Kidney (tissue), 14 donors: ENCODE measurements around the gene DHCR24. TPM values are rescaled to one million over a fixed set of nuclear protein-coding genes. Genes with fewer than 3 reads are reported as not detected.

ENCODE experiments used
- DNase-seq, 5 donors: peaks; one replicate each; pipeline ENCODE4 v3.0.0-alpha.2; 2013 to 2020
- FAIRE-seq: peaks from 2 replicates; lab custom pipeline; 2012; peaks lifted over from hg19 to GRCh38; lab: Jason Lieb, UNC
- H3K27ac ChIP-seq, 2 donors: one replicate each; pipeline ENCODE4 v1.7.0; 2013; ENCODE audit warnings: low read depth in 2 of 2, low read length in 2 of 2, inconsistent platforms in 1 of 2
- H3K27me3 ChIP-seq: one replicate; pipeline ENCODE4 v1.7.1; 2013; ENCODE audit warnings: low read length, inconsistent platforms; ENCODE audit not compliant: control insufficient read depth, insufficient read depth
- H3K36me3 ChIP-seq, 3 donors: one replicate each; pipeline versions ENCODE4 v1.7.0 to v1.7.1; 2013; ENCODE audit warnings: low read length in 3 of 3, control low read depth in 1 of 3, inconsistent platforms in 1 of 3; ENCODE audit not compliant: insufficient read depth in 3 of 3, control insufficient read depth in 2 of 3
- H3K4me1 ChIP-seq, 3 donors: one replicate each; pipeline versions ENCODE4 v1.7.0 to v1.7.1; 2013; ENCODE audit warnings: low read length in 3 of 3, inconsistent platforms in 1 of 3, low read depth in 1 of 3; ENCODE audit not compliant: control insufficient read depth in 2 of 3, insufficient read depth in 2 of 3
- H3K4me3 ChIP-seq, 3 donors: one replicate each; pipeline versions ENCODE4 v1.7.0 to v1.8.1; 2013; ENCODE audit warnings: low read length in 3 of 3, control low read depth in 1 of 3, inconsistent platforms in 1 of 3
- H3K9ac ChIP-seq, 3 donors: one replicate each; pipeline versions ENCODE4 v1.7.0 to v1.7.1; 2013; ENCODE audit warnings: low read length in 3 of 3, control low read depth in 1 of 3, inconsistent platforms in 1 of 3
- H3K9me3 ChIP-seq, 3 donors: one replicate each; pipeline versions ENCODE4 v1.7.0 to v1.7.1; 2013; ENCODE audit warnings: low read length in 3 of 3, control low read depth in 1 of 3, inconsistent platforms in 1 of 3; ENCODE audit not compliant: control insufficient read depth in 2 of 3, insufficient read depth in 1 of 3
- CTCF ChIP-seq: IDR thresholded peaks from 3 replicates; pipeline ENCODE4 v1.5.1; 2012; ENCODE audit warnings: mild to moderate bottlenecking, moderate library complexity, borderline replicate concordance; ENCODE audit not compliant: insufficient read depth; ENCODE audit errors: extremely low read depth
- intact Hi-C: fragments of 100-400 bp; cut with DNase I; formaldehyde crosslinking; loops from one replicate; pipeline ENCODE4 v1.11.1; 2022
- polyA plus RNA-seq: library from polyadenylated mRNA; stranded (reverse); fragments of 350-450 nt; fragmentation: Illumina TruSeq; extraction: RNeasy Lipid Tissue Mini Kit (QIAGEN cat#74804); gene quantifications from one replicate; pipeline ENCODE4 v1.2.3, GENCODE V29; 2014; ENCODE audit warnings: low read depth, low replicate concordance; ENCODE audit not compliant: insufficient read depth
- total RNA-seq: library from RNA; stranded (reverse); fragmentation: NEBNext Ultra II Directional; extraction: Animal tissue kit (Norgen Biotek cat#: 25700); gene quantifications from one replicate; pipeline ENCODE4 v1.2.1, GENCODE V29; 2021
- donor health status: control.
- donor health status: control.
- donor health status: control.
- donor health status: control.
- donor health status: control.
- donor health status: DM: yes; HTN: yes; CAD: no.
- donor health status: Normal renal cell carcinoma (clear cell type).

Gene DHCR24
- total and polyA plus RNA-seq, 2 donors from 2014 or later = 33.7 to 91.7 TPM

GRCh38 chr1:54807756-54808155 is 79.2 kb downstream of the DHCR24 start:
- no peak overlapping the region for H3K4me3 ChIP-seq
- H3K4me1 ChIP-seq = peaks cover 0 to 10% (median 5%) of the 10 kb centered on the region in 3 donors
- no peaks in the 10 kb centered on the region for H3K27me3 ChIP-seq
- TF ChIP-seq CTCF = no peak
- no peak for FAIRE-seq
- no peak overlapping the region for H3K27ac ChIP-seq
- no peaks in the 10 kb centered on the region for H3K36me3 ChIP-seq
- DNase-seq = no peak
- no peak overlapping the region for H3K9ac ChIP-seq
- no peaks in the 10 kb centered on the region for H3K9me3 ChIP-seq
- intact Hi-C loops = no loop called here

GRCh38 chr1:54806931-54807611 is 79.9 kb downstream of the DHCR24 start:
- TF ChIP-seq CTCF = no peak
- no peak for FAIRE-seq
- intact Hi-C loops = no loop called here
- H3K27ac ChIP-seq = no peak overlapping the region
- DNase-seq = peak in 1 of 5 donors; percentile 41
- H3K36me3 ChIP-seq = no peaks in the 10 kb centered on the region
- H3K4me3 ChIP-seq = no peak overlapping the region
- no peaks in the 10 kb centered on the region for H3K27me3 ChIP-seq
- H3K4me1 ChIP-seq = peaks cover 0 to 10% (median 5%) of the 10 kb centered on the region in 3 donors
- H3K9ac ChIP-seq = no peak overlapping the region
- H3K9me3 ChIP-seq = no peaks in the 10 kb centered on the region

GRCh38 chr1:54805981-54806381 is 81.0 kb downstream of the DHCR24 start:
- intact Hi-C loops = no loop called here

More at GRCh38 chr1:54805981-54806381, 81.0 kb downstream of the DHCR24 start:
- Histone ChIP-seq H3K4me3 (no peak overlapping the region), H3K27ac (no peak overlapping the region), H3K9me3 (no peaks in the 10 kb centered on the region), H3K36me3 (no peaks in the 10 kb centered on the region), H3K4me1 (peaks cover 0 to 14% (median 9%) of the 10 kb centered on the region in 3 donors), H3K9ac (no peak overlapping the region), H3K27me3 (no peaks in the 10 kb centered on the region)
- FAIRE-seq = no peak
- peak in 1 of 5 donors; percentile 35 for DNase-seq
- TF ChIP-seq CTCF = no peak
